HepG2 (cell line): ENCODE measurements around the gene UNC119B. TPM values are rescaled to one million over a fixed set of nuclear protein-coding genes. Genes with fewer than 3 reads are reported as not detected.

Experiments used
- FOXC1 ChIP-seq: sonication (generic); formaldehyde crosslinking; IDR thresholded peaks from 2 replicates; pipeline ENCODE4 v1.8.0; 2022; ENCODE audit warnings: mild to moderate bottlenecking, missing genetic modification reagents, borderline replicate concordance
- KDM2A ChIP-seq: sonication (generic); formaldehyde crosslinking; IDR thresholded peaks from 2 replicates; pipeline ENCODE4 v1.4.0; 2020; ENCODE audit warnings: low read depth, missing genetic modification reagents, borderline replicate concordance
- SP4 ChIP-seq: sonication (generic); formaldehyde crosslinking; IDR thresholded peaks from 2 replicates; pipeline ENCODE4 v1.8.1; 2023; ENCODE audit warnings: mild to moderate bottlenecking, missing genetic modification reagents
- ZNF274 ChIP-seq: sonication (generic); formaldehyde crosslinking; IDR thresholded peaks from 2 replicates; pipeline ENCODE4 v1.5.1; 2020; ENCODE audit warnings: mild to moderate bottlenecking, missing genetic modification reagents
- ZNF296 ChIP-seq: sonication (generic); formaldehyde crosslinking; conservative IDR thresholded peaks from 2 replicates; pipeline ENCODE4 v1.5.0; 2020; ENCODE audit warnings: mild to moderate bottlenecking, missing genetic modification reagents
- polyA plus RNA-seq, 8 experiments: library from polyadenylated mRNA; depleted of rRNA in 3 of 8; stranded (reverse) in 7 of 8; unstranded in 1 of 8; fragments of >200 nt; fragmentation: Illumina TruSeq in 4 of 8; extraction: Trizol in 4 of 8; gene quantifications; 2 replicates each; pipeline versions ENCODE4 v1.2.1 to v1.2.3, GENCODE V29; 2011 to 2016; ENCODE audit warnings: low read depth in 4 of 8, missing spikeins in 1 of 8, mixed read lengths in 1 of 8; ENCODE audit not compliant: insufficient read depth in 1 of 8
- total RNA-seq, 5 experiments: library from RNA; depleted of rRNA; stranded (reverse); fragments of >200 nt; fragmentation: Illumina TruSeq; extraction: Trizol; gene quantifications; 2 replicates each; pipeline ENCODE4 v1.2.3, GENCODE V29; 2016; ENCODE audit warnings: low read depth in 1 of 5
- TF ChIP-seq, protein P1 (sequence below): IDR thresholded peaks from 2 replicates; pipeline ENCODE4 v1.6.1; 2016; ENCODE audit warnings: low read depth, missing genetic modification reagents, missing compliant biosample characterization
- TF ChIP-seq, protein P2 (sequence below): sonication (generic); formaldehyde crosslinking; IDR thresholded peaks from 2 replicates; pipeline ENCODE4 v1.5.1; 2020; ENCODE audit warnings: mild to moderate bottlenecking, moderate library complexity, missing genetic modification reagents
- TF ChIP-seq, protein P3 (sequence below): IDR thresholded peaks from 2 replicates; pipeline ENCODE4 v1.4.0; 2020; ENCODE audit warnings: mild to moderate bottlenecking, missing genetic modification reagents
- TF ChIP-seq, protein P4 (sequence below): sonication (generic); formaldehyde crosslinking; conservative IDR thresholded peaks from 2 replicates; pipeline ENCODE4 v1.4.0; 2020; ENCODE audit warnings: mild to moderate bottlenecking, missing genetic modification reagents, moderate library complexity
- TF ChIP-seq, protein P5 (sequence below): IDR thresholded peaks from 2 replicates; pipeline ENCODE4 v1.6.1; 2016; ENCODE audit warnings: low read depth, borderline replicate concordance

UNC119B gene
- total and polyA plus RNA-seq, 2 of the 13 experiments (the other 11 are each of a cell fraction or from before 2014, with no cell fraction given) = 19.6 to 19.7 TPM

DNA sequence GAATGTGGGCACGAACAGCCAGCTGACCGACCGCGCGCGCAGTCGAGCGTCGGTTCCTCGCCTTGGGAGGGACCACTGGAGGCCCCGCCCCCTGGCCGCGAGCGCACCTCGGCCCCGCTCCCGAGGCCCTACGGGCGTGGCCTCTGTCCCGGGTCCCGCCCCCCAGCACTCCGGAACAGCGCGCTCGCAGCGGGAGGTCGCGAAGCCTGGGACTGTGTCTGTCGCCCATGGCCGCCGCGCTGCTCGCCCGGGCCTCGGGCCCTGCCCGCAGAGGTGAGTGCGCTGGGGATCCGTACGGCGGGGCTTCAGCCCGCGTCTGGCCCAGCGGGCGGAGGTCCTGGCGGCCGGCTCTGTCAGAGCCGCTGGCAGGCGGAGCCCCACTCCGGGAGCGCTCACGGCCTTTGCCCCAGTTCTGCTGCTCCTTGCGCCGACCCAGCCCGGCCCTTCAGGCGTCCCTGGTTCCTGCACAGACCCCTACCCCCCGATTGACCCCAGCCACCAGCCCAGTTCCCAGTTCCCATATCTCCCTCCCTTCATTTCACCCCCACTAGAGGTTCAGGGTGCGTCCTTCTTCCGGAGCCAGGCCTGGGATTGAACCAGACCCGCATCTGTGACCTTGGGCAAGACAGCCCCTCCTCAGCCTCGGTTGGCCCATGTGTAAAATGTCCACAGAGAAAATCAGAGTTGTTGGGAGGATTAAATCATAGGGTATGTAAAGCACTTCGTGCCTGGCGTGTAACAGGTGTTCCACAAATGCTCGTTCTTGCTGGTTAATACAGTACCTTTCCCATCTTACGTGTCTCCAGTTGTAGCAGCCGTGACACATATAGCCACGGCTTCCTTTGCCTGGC lies 15.6 kb downstream of the UNC119B start, which contains the start of gene ACADS (continued):
- TF ChIP-seq SP4 (CRISPR knock-in tag) (peak; percentile 93), FOXC1 (CRISPR knock-in tag) (peak; percentile 59; the same call in 1 of the 2 replicates), ZNF274 (CRISPR knock-in tag) (peak; percentile 58; the same call in 1 of the 2 replicates), ZNF296 (CRISPR knock-in tag) (no peak), KDM2A (peak; percentile 86; the same call in 1 of the 2 replicates)
- TF ChIP-seq, protein P1, sequence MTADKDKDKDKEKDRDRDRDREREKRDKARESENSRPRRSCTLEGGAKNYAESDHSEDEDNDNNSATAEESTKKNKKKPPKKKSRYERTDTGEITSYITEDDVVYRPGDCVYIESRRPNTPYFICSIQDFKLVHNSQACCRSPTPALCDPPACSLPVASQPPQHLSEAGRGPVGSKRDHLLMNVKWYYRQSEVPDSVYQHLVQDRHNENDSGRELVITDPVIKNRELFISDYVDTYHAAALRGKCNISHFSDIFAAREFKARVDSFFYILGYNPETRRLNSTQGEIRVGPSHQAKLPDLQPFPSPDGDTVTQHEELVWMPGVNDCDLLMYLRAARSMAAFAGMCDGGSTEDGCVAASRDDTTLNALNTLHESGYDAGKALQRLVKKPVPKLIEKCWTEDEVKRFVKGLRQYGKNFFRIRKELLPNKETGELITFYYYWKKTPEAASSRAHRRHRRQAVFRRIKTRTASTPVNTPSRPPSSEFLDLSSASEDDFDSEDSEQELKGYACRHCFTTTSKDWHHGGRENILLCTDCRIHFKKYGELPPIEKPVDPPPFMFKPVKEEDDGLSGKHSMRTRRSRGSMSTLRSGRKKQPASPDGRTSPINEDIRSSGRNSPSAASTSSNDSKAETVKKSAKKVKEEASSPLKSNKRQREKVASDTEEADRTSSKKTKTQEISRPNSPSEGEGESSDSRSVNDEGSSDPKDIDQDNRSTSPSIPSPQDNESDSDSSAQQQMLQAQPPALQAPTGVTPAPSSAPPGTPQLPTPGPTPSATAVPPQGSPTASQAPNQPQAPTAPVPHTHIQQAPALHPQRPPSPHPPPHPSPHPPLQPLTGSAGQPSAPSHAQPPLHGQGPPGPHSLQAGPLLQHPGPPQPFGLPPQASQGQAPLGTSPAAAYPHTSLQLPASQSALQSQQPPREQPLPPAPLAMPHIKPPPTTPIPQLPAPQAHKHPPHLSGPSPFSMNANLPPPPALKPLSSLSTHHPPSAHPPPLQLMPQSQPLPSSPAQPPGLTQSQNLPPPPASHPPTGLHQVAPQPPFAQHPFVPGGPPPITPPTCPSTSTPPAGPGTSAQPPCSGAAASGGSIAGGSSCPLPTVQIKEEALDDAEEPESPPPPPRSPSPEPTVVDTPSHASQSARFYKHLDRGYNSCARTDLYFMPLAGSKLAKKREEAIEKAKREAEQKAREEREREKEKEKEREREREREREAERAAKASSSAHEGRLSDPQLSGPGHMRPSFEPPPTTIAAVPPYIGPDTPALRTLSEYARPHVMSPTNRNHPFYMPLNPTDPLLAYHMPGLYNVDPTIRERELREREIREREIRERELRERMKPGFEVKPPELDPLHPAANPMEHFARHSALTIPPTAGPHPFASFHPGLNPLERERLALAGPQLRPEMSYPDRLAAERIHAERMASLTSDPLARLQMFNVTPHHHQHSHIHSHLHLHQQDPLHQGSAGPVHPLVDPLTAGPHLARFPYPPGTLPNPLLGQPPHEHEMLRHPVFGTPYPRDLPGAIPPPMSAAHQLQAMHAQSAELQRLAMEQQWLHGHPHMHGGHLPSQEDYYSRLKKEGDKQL (CRISPR knock-in tag) = no peak
- TF ChIP-seq, protein P2, sequence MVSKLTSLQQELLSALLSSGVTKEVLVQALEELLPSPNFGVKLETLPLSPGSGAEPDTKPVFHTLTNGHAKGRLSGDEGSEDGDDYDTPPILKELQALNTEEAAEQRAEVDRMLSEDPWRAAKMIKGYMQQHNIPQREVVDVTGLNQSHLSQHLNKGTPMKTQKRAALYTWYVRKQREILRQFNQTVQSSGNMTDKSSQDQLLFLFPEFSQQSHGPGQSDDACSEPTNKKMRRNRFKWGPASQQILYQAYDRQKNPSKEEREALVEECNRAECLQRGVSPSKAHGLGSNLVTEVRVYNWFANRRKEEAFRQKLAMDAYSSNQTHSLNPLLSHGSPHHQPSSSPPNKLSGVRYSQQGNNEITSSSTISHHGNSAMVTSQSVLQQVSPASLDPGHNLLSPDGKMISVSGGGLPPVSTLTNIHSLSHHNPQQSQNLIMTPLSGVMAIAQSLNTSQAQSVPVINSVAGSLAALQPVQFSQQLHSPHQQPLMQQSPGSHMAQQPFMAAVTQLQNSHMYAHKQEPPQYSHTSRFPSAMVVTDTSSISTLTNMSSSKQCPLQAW (CRISPR knock-in tag) = 0 out of 2 replicates have a peak, but pooled peaks have one; percentile 24
- TF ChIP-seq, protein P3, sequence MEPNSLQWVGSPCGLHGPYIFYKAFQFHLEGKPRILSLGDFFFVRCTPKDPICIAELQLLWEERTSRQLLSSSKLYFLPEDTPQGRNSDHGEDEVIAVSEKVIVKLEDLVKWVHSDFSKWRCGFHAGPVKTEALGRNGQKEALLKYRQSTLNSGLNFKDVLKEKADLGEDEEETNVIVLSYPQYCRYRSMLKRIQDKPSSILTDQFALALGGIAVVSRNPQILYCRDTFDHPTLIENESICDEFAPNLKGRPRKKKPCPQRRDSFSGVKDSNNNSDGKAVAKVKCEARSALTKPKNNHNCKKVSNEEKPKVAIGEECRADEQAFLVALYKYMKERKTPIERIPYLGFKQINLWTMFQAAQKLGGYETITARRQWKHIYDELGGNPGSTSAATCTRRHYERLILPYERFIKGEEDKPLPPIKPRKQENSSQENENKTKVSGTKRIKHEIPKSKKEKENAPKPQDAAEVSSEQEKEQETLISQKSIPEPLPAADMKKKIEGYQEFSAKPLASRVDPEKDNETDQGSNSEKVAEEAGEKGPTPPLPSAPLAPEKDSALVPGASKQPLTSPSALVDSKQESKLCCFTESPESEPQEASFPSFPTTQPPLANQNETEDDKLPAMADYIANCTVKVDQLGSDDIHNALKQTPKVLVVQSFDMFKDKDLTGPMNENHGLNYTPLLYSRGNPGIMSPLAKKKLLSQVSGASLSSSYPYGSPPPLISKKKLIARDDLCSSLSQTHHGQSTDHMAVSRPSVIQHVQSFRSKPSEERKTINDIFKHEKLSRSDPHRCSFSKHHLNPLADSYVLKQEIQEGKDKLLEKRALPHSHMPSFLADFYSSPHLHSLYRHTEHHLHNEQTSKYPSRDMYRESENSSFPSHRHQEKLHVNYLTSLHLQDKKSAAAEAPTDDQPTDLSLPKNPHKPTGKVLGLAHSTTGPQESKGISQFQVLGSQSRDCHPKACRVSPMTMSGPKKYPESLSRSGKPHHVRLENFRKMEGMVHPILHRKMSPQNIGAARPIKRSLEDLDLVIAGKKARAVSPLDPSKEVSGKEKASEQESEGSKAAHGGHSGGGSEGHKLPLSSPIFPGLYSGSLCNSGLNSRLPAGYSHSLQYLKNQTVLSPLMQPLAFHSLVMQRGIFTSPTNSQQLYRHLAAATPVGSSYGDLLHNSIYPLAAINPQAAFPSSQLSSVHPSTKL = peak; percentile 9; the same call in 1 of the 2 replicates
- TF ChIP-seq, protein P4, sequence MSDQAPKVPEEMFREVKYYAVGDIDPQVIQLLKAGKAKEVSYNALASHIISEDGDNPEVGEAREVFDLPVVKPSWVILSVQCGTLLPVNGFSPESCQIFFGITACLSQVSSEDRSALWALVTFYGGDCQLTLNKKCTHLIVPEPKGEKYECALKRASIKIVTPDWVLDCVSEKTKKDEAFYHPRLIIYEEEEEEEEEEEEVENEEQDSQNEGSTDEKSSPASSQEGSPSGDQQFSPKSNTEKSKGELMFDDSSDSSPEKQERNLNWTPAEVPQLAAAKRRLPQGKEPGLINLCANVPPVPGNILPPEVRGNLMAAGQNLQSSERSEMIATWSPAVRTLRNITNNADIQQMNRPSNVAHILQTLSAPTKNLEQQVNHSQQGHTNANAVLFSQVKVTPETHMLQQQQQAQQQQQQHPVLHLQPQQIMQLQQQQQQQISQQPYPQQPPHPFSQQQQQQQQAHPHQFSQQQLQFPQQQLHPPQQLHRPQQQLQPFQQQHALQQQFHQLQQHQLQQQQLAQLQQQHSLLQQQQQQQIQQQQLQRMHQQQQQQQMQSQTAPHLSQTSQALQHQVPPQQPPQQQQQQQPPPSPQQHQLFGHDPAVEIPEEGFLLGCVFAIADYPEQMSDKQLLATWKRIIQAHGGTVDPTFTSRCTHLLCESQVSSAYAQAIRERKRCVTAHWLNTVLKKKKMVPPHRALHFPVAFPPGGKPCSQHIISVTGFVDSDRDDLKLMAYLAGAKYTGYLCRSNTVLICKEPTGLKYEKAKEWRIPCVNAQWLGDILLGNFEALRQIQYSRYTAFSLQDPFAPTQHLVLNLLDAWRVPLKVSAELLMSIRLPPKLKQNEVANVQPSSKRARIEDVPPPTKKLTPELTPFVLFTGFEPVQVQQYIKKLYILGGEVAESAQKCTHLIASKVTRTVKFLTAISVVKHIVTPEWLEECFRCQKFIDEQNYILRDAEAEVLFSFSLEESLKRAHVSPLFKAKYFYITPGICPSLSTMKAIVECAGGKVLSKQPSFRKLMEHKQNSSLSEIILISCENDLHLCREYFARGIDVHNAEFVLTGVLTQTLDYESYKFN (CRISPR knock-in tag) = peak; percentile 19; the same call in 1 of the 2 replicates
- TF ChIP-seq, protein P5, sequence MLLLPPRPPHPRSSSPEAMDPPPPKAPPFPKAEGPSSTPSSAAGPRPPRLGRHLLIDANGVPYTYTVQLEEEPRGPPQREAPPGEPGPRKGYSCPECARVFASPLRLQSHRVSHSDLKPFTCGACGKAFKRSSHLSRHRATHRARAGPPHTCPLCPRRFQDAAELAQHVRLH = peak; percentile 70; the same call in 1 of the 2 replicates
